Measurements from ENCODE around the gene LSM12.

Gene LSM12

GRCh38 chr17:44076716-44077594 is 10.5 kb upstream of the LSM12 start:
- DNase-seq: no peak

- DNase-seq: no peak
Measured at GRCh38 chr17:44075598-44076293, 9.3 kb upstream of the LSM12 start.

GRCh38 chr17:44074911-44075285 is 8.4 kb upstream of the LSM12 start:
- DNase-seq: no peak

DNA sequence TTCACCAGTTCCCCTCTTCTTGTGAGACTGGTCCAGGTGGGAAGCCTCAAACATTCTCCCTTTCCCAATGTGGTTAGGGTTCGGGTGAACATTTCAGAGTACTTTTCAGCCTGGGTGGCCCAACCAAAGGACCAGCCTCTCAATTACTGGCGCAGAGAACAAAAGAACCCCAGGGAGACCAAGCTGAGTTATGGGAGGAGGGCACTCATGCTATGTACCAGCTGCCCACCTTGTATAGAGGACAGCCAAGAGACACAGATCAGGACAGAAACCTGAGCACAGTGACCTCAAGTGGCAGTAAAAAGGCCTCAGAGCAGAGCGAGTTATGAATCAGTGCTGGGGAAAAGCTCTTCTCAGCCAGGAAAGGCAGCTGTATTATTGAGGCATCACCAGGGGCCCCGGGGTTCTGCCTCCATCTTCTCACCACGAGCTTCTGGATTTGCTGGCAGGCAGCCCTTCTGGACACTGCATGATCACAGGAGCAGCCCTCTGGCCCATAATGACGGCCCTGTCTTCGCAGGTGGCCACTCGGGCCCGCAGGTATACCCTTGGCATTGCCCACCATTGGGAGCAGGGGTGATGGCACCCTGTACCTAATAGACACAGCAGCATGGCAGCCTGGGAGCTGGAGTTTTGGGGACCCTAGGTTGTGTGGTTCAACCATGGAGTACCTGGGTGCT is 7.9 kb upstream of the LSM12 start:
- DNase-seq: no peak

- DNase-seq: peak; percentile 27 to 30
Measured at GRCh38 chr17:44071772-44072171, 5.3 kb upstream of the LSM12 start.

DNA sequence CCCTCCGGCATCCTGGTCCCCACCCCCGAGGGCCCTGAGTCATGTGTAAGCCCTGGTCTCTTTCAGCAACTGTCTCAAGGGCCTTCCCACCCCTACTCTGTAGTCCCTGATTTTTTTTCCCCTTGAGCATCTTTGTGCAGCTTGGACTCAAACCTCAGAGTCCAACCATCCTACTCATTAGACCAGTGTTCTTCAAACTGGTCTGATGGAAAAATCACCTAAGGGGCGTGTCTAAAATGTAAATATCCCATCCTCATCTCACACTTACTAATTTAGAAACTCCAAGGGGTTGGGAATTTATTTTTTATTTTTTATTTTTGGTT is 4.7 kb upstream of the LSM12 start:
- no peak for DNase-seq

DNA sequence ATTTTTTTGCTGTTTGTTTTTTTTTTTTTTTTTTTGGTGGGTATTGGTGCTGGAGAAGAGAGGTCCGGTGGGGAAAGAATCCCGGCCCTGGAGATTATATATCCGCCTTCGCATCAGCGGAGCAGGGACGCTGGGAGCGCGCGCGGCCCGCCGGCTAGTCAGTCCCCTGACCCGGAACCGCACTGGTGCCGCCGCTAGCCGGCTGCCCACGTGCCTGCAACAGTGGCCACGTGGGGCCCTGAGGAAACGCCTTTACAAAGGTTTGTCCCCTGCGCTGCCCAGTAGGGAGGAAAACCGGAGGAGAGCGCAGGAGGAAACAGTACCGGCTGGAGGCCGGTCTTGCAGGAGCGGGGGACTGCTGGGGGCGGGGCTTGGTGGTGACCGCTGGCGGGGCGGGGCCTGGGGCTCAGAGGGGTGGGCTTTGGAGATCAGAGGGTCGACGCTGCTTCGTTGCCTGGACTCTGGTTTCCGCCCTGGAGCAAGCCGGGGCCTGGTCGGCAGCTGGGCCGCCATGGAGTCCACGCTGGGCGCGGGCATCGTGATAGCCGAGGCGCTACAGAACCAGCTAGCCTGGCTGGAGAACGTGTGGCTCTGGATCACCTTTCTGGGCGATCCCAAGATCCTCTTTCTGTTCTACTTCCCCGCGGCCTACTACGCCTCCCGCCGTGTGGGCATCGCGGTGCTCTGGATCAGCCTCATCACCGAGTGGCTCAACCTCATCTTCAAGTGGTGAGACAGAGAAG is 4.2 kb upstream of the LSM12 start, which contains the start of gene G6PC3:
Gene G6PC3, plus strand, starts transcription at position 281 of the 743 bp plus-strand sequence. Its CDS starts 231 bp downstream, at position 512.
- peak; percentile 97 to 98 for DNase-seq

- DNase-seq: peak; percentile 43 to 51
Measured at GRCh38 chr17:44069974-44070454, 3.5 kb upstream of the LSM12 start.

DNA sequence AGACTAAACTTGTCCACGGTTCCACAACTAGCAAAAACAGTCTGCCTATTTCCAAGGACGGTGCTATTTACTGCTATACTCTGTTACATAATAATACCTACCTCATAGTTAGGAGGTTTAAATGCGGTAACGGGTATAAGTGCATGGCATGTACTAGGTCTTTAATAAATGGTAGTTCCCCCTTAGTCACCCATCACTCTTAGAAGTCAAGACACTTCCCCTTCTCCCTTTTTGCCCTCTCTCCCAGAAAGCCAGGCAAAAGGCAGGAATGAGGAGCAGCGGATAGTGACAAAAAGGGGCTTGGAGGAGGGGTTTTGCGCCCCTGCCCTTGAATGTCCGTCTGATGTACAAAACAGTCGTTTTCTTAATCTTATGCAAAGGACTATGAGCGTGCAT is 1.1 kb upstream of the LSM12 start:
- DNase-seq: peak; percentile 39 to 44

- no peak for DNase-seq
Measured at GRCh38 chr17:44065668-44066203, 735 bp downstream of the LSM12 start.

GRCh38 chr17:44063704-44064639 is 2.5 kb downstream of the LSM12 start:
- DNase-seq: no peak

DNA sequence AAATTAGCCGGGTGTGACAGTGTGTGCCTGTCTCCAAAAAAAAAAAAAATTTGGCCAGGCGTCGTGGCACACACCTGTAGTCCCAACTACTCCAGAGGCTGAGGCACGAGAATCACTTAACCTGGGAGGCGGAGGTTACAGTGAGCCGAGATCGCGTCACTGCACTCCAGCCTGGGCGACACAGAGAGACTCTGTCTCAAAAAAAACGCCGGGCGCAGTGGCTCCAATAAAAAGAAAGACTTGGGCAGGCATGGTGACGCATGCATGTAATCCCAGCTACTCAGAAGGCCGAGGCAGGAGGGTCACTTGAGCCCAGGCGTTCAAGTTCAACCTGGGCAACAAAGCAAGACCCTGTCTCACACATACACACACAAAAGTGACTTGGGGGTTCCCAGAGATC is 3.6 kb downstream of the LSM12 start:
- no peak for DNase-seq

GRCh38 chr17:44061446-44061845 is 5.0 kb downstream of the LSM12 start:
- no peak for DNase-seq

- no peak for DNase-seq
Measured at GRCh38 chr17:44059101-44059892, 7.2 kb downstream of the LSM12 start.

DNA sequence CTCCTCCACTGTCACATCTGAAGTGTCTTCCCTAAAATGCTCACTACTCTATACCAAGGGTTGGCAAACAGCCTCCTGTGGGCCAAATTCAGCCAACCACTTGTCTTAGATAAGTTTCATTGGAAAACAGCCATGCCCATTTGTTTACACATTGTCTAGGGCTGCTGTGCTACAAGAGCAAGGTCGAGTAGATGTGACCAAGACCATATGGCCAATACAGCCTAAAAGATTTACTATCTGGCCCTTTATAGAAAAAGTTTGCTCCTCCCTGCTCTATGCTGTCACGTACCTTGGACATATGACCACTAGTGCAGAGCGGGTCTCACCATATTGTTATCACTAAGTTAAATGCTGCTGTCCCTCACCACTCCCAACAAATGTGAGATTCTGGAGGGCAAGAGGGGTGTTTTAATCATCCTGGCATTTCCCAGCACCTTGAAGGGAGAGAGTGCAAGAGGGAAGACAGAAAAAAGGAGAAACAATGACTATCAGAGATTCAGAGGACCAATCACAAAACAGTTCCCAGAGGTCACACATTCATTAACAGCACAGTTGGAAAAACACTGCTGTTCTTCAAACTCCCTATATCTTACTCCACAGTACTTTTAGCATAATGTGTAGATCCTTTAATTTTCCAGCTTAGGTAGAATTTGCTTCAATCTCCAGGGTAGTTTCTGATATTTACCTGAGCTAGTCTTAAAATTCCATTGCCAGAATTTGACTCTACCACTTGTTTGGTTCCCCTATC is 13.2 kb downstream of the LSM12 start:
- peak; percentile 22 to 35 for DNase-seq

DNA sequence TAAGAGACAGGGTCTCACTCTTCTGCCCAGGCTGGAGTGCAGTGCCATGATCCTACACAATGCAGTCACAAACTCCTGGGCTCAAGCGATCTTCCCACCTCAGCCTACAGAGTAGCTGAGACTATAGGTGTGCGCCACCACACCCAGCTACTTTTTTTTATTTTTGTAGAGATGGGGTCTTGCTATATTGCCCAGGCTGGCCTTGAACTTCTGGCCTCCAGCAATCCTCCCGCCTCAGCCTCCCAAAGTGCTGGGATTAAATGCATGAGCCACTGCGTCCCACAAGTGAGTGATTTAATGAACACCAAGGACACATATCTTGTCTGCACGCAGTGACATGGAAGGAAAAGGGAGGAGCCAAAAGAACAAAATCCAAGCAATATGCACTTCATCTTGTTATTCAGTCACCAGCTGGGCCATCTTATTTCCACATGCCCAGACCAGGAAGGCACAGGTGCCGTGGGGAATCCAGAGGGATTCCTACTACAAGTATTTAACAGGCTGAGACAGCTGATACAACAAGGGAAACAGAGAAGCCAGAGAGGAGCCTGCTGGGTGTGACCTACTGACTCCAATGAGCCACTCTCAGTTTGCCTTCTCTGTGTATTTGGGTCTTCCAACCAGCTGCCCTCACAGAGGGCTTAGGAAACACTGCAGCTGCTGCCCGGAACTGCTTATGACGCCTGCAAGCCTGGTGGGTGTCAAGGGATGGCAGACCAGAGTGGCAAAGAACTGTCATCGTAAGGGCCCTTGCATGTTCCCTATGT is 17.0 kb downstream of the LSM12 start:
- no peak for DNase-seq

GRCh38 chr17:44046893-44047292 is 19.6 kb downstream of the LSM12 start:
- peak; percentile 21 to 45 for DNase-seq

GRCh38 chr17:44045486-44045885 is 21.0 kb downstream of the LSM12 start:
- DNase-seq: peak in 1 of 2 donors; percentile 52

GRCh38 chr17:44044071-44044470 is 22.4 kb downstream of the LSM12 start:
- peak; percentile 73 to 76 for DNase-seq
